ENCODE data around the gene PPP1R13B. TPM values are rescaled to one million over a fixed set of nuclear protein-coding genes. Genes with fewer than 3 reads are reported as not detected.

PPP1R13B gene
- total RNA-seq, 1 experiment from 2014 or later = 17.8 TPM

GRCh38 chr14:103883263-103883523, 35.8 kb upstream of the PPP1R13B start:
- H3K79me2 ChIP-seq (ENCODE audit: insufficient read depth, low read length) = no peaks in the 10 kb centered on the region
- peaks cover 33 to 47% of the 10 kb centered on the region in 2 experiments for H3K4me1 ChIP-seq (ENCODE audit: control insufficient read depth in 1 of 2, insufficient read depth in 2 of 2, low read length in 2 of 2)
- no peaks in the 10 kb centered on the region for H3K27me3 ChIP-seq (ENCODE audit: insufficient read depth, low read length)
- intact Hi-C loops (cut with micrococcal nuclease) = no loop called here
- no peaks in the 10 kb centered on the region for H4K20me1 ChIP-seq (ENCODE audit: insufficient read depth)
- TF ChIP-seq SIN3A (IDR thresholded peaks at IDR 0.05; ENCODE audit: low read depth) (no peak), ELF1 (IDR thresholded peaks at IDR 0.05; ENCODE audit: borderline replicate concordance, low read depth) (no peak), ATF3 (IDR thresholded peaks at IDR 0.05) (no peak), MAX (IDR thresholded peaks at IDR 0.05) (no peak), SRF (IDR thresholded peaks at IDR 0.05; ENCODE audit: low read depth) (no peak), EZH2phosphoT487 (IDR thresholded peaks at IDR 0.05; ENCODE audit: borderline replicate concordance) (no peak), TCF7L2 (IDR thresholded peaks at IDR 0.05; ENCODE audit: borderline replicate concordance, extremely low read depth, insufficient read depth, insufficient read length) (no peak), REST (IDR thresholded peaks at IDR 0.05; ENCODE audit: low read depth) (no peak), POLR2A (IDR thresholded peaks at IDR 0.05; ENCODE audit: borderline replicate concordance, extremely low read depth, insufficient read depth, insufficient read length) (no peak)
- TF ChIP-seq, protein P1, sequence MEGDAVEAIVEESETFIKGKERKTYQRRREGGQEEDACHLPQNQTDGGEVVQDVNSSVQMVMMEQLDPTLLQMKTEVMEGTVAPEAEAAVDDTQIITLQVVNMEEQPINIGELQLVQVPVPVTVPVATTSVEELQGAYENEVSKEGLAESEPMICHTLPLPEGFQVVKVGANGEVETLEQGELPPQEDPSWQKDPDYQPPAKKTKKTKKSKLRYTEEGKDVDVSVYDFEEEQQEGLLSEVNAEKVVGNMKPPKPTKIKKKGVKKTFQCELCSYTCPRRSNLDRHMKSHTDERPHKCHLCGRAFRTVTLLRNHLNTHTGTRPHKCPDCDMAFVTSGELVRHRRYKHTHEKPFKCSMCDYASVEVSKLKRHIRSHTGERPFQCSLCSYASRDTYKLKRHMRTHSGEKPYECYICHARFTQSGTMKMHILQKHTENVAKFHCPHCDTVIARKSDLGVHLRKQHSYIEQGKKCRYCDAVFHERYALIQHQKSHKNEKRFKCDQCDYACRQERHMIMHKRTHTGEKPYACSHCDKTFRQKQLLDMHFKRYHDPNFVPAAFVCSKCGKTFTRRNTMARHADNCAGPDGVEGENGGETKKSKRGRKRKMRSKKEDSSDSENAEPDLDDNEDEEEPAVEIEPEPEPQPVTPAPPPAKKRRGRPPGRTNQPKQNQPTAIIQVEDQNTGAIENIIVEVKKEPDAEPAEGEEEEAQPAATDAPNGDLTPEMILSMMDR (IDR thresholded peaks at IDR 0.05 in 2 of 3, conservative IDR thresholded peaks at IDR 0.05 in 1 of 3; ENCODE audit: borderline replicate concordance in 1 of 3, insufficient read depth in 1 of 3, low read depth in 2 of 3, low read length in 2 of 3) = no peak
- TF ChIP-seq, protein P2, sequence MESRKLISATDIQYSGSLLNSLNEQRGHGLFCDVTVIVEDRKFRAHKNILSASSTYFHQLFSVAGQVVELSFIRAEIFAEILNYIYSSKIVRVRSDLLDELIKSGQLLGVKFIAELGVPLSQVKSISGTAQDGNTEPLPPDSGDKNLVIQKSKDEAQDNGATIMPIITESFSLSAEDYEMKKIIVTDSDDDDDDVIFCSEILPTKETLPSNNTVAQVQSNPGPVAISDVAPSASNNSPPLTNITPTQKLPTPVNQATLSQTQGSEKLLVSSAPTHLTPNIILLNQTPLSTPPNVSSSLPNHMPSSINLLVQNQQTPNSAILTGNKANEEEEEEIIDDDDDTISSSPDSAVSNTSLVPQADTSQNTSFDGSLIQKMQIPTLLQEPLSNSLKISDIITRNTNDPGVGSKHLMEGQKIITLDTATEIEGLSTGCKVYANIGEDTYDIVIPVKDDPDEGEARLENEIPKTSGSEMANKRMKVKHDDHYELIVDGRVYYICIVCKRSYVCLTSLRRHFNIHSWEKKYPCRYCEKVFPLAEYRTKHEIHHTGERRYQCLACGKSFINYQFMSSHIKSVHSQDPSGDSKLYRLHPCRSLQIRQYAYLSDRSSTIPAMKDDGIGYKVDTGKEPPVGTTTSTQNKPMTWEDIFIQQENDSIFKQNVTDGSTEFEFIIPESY (IDR thresholded peaks at IDR 0.05; ENCODE audit: extremely low read depth, insufficient replicate concordance, low read length) = no peak
- H3K4me2 ChIP-seq (ENCODE audit: low read length) = no peak overlapping the region
- RAD21 ChIA-PET (ENCODE audit: low non-redundant PET in 1 of 2, low total read pairs in 2 of 2, uncharacterized antibody in 2 of 2, unreplicated experiment in 2 of 2) = no interaction called here
- H3K4me3 ChIP-seq (replicated peaks in 1 of 2; ENCODE audit: low read depth in 1 of 2, low read length in 2 of 2) = no peak overlapping the region
- no peaks in the 10 kb centered on the region for H3K36me3 ChIP-seq (ENCODE audit: control insufficient read depth in 1 of 2, insufficient read depth in 2 of 2, low read length in 2 of 2)
- H3K9me2 ChIP-seq (ENCODE audit: insufficient read depth) = no peaks in the 10 kb centered on the region
- POLR2A ChIA-PET = no interaction called here
- DNase-seq (ENCODE audit: low read depth, low spot score) (no peak), ATAC-seq (no peak)
- H3K9me3 ChIP-seq (ENCODE audit: control insufficient read depth in 1 of 2, insufficient read depth in 1 of 2, low read depth in 1 of 2, low read length in 2 of 2) = no peaks in the 10 kb centered on the region
- H3K27ac ChIP-seq (ENCODE audit: low read depth, low read length) = no peak overlapping the region
- CTCF ChIA-PET = no interaction called here
- BruUV-seq (replicated peaks) = no TSS peak
- H3K9ac ChIP-seq (ENCODE audit: low read length) = no peak overlapping the region
- no peak overlapping the region for H2AFZ ChIP-seq (ENCODE audit: low read depth, low read length, poor library complexity, severe bottlenecking)
